NCI-H128 (cell line): ENCODE measurements around the gene ABCC3.
"Not testable (repeated sequence)": the region's sequence is repeated elsewhere in the genome, so short reads cannot be mapped to it uniquely, and the experiment has no call there.

Experiments used
- DNase-seq: peaks from one replicate; lab custom pipeline; 2025; ENCODE audit not compliant: unreplicated experiment; lab: John Stamatoyannopoulos, UW

ABCC3 gene

GRCh38 chr17:50697663-50698272 lies 63.1 kb downstream of the ABCC3 start:
- DNase-seq, result no peak

- no peak for DNase-seq
Measured at GRCh38 chr17:50699410-50699809, 64.7 kb downstream of the ABCC3 start.

- DNase-seq, result no peak
Measured at GRCh38 chr17:50703162-50703561, 68.5 kb downstream of the ABCC3 start.

GRCh38 chr17:50707289-50708049 lies 72.8 kb downstream of the ABCC3 start, which contains the start of gene ANKRD40:
TSS of gene ANKRD40 (minus strand) at chr17:50707914. CDS start at chr17:50707654, 260 bp downstream.
- DNase-seq, result peak; percentile 61

- DNase-seq, result no peak
Measured at GRCh38 chr17:50708050-50709000, 73.6 kb downstream of the ABCC3 start.

- DNase-seq, result not testable (repeated sequence)
Measured at GRCh38 chr17:50709053-50709452, 74.4 kb downstream of the ABCC3 start.

- no peak for DNase-seq
Measured at GRCh38 chr17:50710025-50710424, 75.3 kb downstream of the ABCC3 start.

GRCh38 chr17:50710650-50711049 lies 76.0 kb downstream of the ABCC3 start:
- DNase-seq, result no peak

GRCh38 chr17:50712641-50713040 lies 78.0 kb downstream of the ABCC3 start:
- no peak for DNase-seq

GRCh38 chr17:50715471-50715870 lies 80.8 kb downstream of the ABCC3 start:
- DNase-seq, result no peak

GRCh38 chr17:50719144-50719923 lies 84.7 kb downstream of the ABCC3 start, which contains the start of gene LUC7L3:
TSS of gene LUC7L3 (plus strand) at chr17:50719603. CDS start at chr17:50719733, 130 bp downstream.
- peak; percentile 76 for DNase-seq

GRCh38 chr17:50719924-50720794 lies 85.5 kb downstream of the ABCC3 start:
- no peak for DNase-seq

GRCh38 chr17:50721194-50722010 lies 86.7 kb downstream of the ABCC3 start:
- DNase-seq, result no peak

- no peak for DNase-seq
Measured at GRCh38 chr17:50722746-50723145, 88.1 kb downstream of the ABCC3 start.

- not testable (repeated sequence) for DNase-seq
Measured at GRCh38 chr17:50724622-50725021, 89.9 kb downstream of the ABCC3 start.

GRCh38 chr17:50725769-50726655 lies 91.3 kb downstream of the ABCC3 start:
- DNase-seq, result no peak

- DNase-seq, result no peak
Measured at GRCh38 chr17:50728112-50728429, 93.4 kb downstream of the ABCC3 start.
